Measurements from ENCODE around the gene L1TD1. TPM values are rescaled to one million over a fixed set of nuclear protein-coding genes. Genes with fewer than 3 reads are reported as not detected.

L1TD1 gene
- total and polyA plus RNA-seq, 2 donors (not counting 1 experiment from before 2014, with no cell fraction given), result 0.09 TPM; not detected in 1

DNA sequence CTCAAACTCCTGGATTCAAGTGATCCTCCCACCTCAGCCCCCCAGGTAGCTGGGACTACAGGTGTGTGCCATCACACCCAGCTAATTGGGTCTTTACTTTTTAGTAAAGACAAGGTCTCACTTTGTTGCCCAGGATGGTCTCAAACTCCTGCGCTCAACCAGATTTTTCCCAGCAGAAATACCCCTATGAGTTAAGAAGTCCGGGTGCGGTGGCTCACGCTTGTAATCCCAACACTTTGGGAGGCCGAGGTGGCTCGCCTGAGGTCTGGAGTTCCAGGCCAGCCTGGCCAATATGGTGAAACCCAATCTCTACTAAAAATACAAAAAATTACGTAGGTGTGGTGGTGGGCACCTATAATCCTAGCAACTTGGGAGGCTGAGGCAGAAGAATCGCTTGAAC lies 6.5 kb upstream of the L1TD1 start:
- H3K4me3 ChIP-seq (ENCODE audit: control extremely low read depth in 1 of 5, extremely low read depth in 1 of 5, insufficient read depth in 1 of 5, low read depth in 2 of 5, low read length in 4 of 5), result no peak overlapping the region
- peaks cover 8% of the 10 kb centered on the region for H3K27me3 Mint-ChIP-seq

DNA sequence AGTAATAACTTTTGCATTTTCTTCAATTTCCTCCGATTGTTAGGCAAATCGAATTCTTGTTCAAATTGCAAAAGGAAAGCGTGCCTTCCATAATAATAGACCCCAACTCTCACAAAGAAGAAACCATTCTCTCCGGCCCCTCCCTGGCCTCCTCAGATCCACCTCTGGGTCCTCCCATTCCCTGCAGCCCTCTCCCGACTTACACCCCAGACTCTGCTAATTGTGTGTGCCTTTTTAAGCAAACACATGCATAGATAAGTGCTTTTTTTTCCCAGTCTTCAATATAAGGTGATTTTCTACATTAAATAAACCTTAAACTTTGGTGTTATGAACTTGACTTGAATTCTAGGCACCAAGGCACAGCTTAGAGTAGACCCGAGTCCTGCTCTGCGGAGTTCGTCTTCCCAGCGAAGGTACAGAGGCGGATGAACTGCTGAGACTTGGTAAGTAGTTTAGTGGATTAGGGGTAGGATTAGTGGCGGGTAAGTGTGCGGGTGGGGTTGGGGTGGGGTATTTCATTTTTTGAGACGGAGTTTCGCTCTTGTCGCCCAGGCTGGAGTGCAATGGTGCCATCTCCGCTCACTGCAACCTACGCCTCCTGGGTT lies 1.5 kb downstream of the L1TD1 start:
- H3K4me2 ChIP-seq (replicated peaks; ENCODE audit: low read depth, low read length, poor library complexity, severe bottlenecking), result no peak overlapping the region
- H3K36me3 ChIP-seq (replicated peaks in 1 of 2; ENCODE audit: control extremely low read depth in 1 of 2, control insufficient read depth in 1 of 2, extremely low read depth in 1 of 2, insufficient read depth in 2 of 2, low read length in 1 of 2), result no peaks in the 10 kb centered on the region
- H3K4me1 ChIP-seq (ENCODE audit: control insufficient read depth in 2 of 2, insufficient read depth in 2 of 2, low read length in 2 of 2), result no peaks in the 10 kb centered on the region
- no peak overlapping the region for H2AFZ ChIP-seq (ENCODE audit: insufficient read depth, low read depth, low read length, poor library complexity, severe bottlenecking)
- 95% methylated on average over 8 of the region's 17 CpGs for WGBS (ENCODE audit: insufficient coverage)
- ChIA-PET CTCF (no interaction called here), POLR2A (no interaction called here)
- no peak for TF ChIP-seq EZH2 (IDR thresholded peaks at IDR 0.05; ENCODE audit: borderline replicate concordance, insufficient read depth, low read depth, low read length, poor library complexity, severe bottlenecking)
- TF ChIP-seq, protein P1, sequence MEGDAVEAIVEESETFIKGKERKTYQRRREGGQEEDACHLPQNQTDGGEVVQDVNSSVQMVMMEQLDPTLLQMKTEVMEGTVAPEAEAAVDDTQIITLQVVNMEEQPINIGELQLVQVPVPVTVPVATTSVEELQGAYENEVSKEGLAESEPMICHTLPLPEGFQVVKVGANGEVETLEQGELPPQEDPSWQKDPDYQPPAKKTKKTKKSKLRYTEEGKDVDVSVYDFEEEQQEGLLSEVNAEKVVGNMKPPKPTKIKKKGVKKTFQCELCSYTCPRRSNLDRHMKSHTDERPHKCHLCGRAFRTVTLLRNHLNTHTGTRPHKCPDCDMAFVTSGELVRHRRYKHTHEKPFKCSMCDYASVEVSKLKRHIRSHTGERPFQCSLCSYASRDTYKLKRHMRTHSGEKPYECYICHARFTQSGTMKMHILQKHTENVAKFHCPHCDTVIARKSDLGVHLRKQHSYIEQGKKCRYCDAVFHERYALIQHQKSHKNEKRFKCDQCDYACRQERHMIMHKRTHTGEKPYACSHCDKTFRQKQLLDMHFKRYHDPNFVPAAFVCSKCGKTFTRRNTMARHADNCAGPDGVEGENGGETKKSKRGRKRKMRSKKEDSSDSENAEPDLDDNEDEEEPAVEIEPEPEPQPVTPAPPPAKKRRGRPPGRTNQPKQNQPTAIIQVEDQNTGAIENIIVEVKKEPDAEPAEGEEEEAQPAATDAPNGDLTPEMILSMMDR (IDR thresholded peaks at IDR 0.05), result no peak
- H3K9me3 ChIP-seq (ENCODE audit: control extremely low read depth in 1 of 3, control insufficient read depth in 2 of 3, insufficient read depth in 1 of 3, low read length in 2 of 3), result peaks cover 0 to 15% (median 0%) of the 10 kb centered on the region in 3 donors
- Mint-ChIP-seq H3K4me3 (no peak overlapping the region), H3K9me3 (ENCODE audit: insufficient read depth) (no peaks in the 10 kb centered on the region), H3K27me3 (peaks cover 29% of the 10 kb centered on the region), H3K4me1 (no peaks in the 10 kb centered on the region), H3K27ac (no peak overlapping the region)
- no peaks in the 10 kb centered on the region for H3K79me2 ChIP-seq (ENCODE audit: control insufficient read depth, insufficient read depth, low read length)
- ATAC-seq (ENCODE audit: low read depth) (no peak), DNase-seq (no peak)
- intact Hi-C loops (cut with micrococcal nuclease), result no loop called here
- H4K20me1 ChIP-seq (ENCODE audit: control insufficient read depth, insufficient read depth, low read length, poor library complexity, severe bottlenecking), result no peaks in the 10 kb centered on the region
- no peak overlapping the region for H3K9ac ChIP-seq (ENCODE audit: low read length)
- no peak overlapping the region for H3K27ac ChIP-seq (ENCODE audit: low read length in 2 of 2)
- no peak overlapping the region for H3K4me3 ChIP-seq (ENCODE audit: control extremely low read depth in 1 of 5, extremely low read depth in 1 of 5, insufficient read depth in 1 of 5, low read depth in 2 of 5, low read length in 4 of 5)
- peaks cover 0 to 15% (median 2%) of the 10 kb centered on the region in 4 experiments for H3K27me3 ChIP-seq (replicated peaks in 1 of 4; ENCODE audit: control extremely low read depth in 1 of 4, control insufficient read depth in 3 of 4, insufficient read depth in 4 of 4, low read length in 3 of 4)

More for the DNA sequence above, 6.5 kb upstream of the L1TD1 start:
- Histone ChIP-seq H3K27me3 (replicated peaks in 1 of 4; ENCODE audit: control extremely low read depth in 1 of 4, control insufficient read depth in 3 of 4, insufficient read depth in 4 of 4, low read length in 3 of 4) (no peaks in the 10 kb centered on the region), H3K4me2 (replicated peaks; ENCODE audit: low read depth, low read length, poor library complexity, severe bottlenecking) (no peak overlapping the region), H3K9me3 (ENCODE audit: control extremely low read depth in 1 of 3, control insufficient read depth in 2 of 3, insufficient read depth in 1 of 3, low read length in 2 of 3) (no peaks in the 10 kb centered on the region), H3K9ac (ENCODE audit: low read length) (no peak overlapping the region), H3K27ac (ENCODE audit: low read length in 2 of 2) (no peak overlapping the region), H3K36me3 (replicated peaks in 1 of 2; ENCODE audit: control extremely low read depth in 1 of 2, control insufficient read depth in 1 of 2, extremely low read depth in 1 of 2, insufficient read depth in 2 of 2, low read length in 1 of 2) (no peaks in the 10 kb centered on the region), H3K79me2 (ENCODE audit: control insufficient read depth, insufficient read depth, low read length) (no peaks in the 10 kb centered on the region), H2AFZ (ENCODE audit: insufficient read depth, low read depth, low read length, poor library complexity, severe bottlenecking) (no peak overlapping the region), H4K20me1 (ENCODE audit: control insufficient read depth, insufficient read depth, low read length, poor library complexity, severe bottlenecking) (no peaks in the 10 kb centered on the region), H3K4me1 (ENCODE audit: control insufficient read depth in 2 of 2, insufficient read depth in 2 of 2, low read length in 2 of 2) (no peaks in the 10 kb centered on the region)
- no peak overlapping the region for H3K27ac Mint-ChIP-seq
- ChIA-PET CTCF (no interaction called here), POLR2A (no interaction called here)
- H3K9me3 Mint-ChIP-seq (ENCODE audit: insufficient read depth), result no peaks in the 10 kb centered on the region
- ATAC-seq (ENCODE audit: low read depth) (no peak), DNase-seq (no peak)
- TF ChIP-seq, protein P1 (IDR thresholded peaks at IDR 0.05), result no peak
- TF ChIP-seq EZH2 (IDR thresholded peaks at IDR 0.05; ENCODE audit: borderline replicate concordance, insufficient read depth, low read depth, low read length, poor library complexity, severe bottlenecking), result no peak
- intact Hi-C loops (cut with micrococcal nuclease), result no loop called here
- no peaks in the 10 kb centered on the region for H3K4me1 Mint-ChIP-seq
- 97% methylated on average over 6 of the region's 8 CpGs for WGBS (ENCODE audit: insufficient coverage)
- H3K4me3 Mint-ChIP-seq, result no peak overlapping the region

Data from B cell (primary cell).